ENCODE results near the gene SKP1.

DNA sequence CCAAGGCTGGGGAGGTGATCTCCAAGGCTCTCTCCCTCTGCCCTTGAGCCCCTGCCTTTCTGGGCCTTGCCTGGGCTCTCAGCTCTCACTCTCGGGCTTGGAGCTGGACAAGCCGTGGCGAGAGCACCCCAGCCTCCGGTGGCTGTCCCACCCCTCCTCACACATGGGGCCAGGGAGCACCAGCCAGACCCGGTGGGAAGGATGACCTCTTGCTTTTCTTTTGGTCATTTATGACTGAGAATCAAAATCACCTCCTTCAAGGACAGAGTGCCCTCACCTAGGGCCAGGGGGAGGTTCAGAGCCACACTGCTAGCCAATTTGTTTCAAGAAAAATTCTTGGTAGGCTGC is 48.1 kb downstream of the SKP1 start:
- no peak for TF ChIP-seq SP1 (IDR thresholded peaks at IDR 0.05)
- TF ChIP-seq, protein P1, sequence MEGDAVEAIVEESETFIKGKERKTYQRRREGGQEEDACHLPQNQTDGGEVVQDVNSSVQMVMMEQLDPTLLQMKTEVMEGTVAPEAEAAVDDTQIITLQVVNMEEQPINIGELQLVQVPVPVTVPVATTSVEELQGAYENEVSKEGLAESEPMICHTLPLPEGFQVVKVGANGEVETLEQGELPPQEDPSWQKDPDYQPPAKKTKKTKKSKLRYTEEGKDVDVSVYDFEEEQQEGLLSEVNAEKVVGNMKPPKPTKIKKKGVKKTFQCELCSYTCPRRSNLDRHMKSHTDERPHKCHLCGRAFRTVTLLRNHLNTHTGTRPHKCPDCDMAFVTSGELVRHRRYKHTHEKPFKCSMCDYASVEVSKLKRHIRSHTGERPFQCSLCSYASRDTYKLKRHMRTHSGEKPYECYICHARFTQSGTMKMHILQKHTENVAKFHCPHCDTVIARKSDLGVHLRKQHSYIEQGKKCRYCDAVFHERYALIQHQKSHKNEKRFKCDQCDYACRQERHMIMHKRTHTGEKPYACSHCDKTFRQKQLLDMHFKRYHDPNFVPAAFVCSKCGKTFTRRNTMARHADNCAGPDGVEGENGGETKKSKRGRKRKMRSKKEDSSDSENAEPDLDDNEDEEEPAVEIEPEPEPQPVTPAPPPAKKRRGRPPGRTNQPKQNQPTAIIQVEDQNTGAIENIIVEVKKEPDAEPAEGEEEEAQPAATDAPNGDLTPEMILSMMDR (IDR thresholded peaks at IDR 0.05; ENCODE audit: low read depth, low read length, missing input control), result no peak

Measured in liver (tissue), 3 donors.